NCI-H446 treated with DMSO at 0.1 percent for 48 hours (cell line): ENCODE results near the gene RRP1B.
"Not testable (repeated sequence)": the region's sequence is repeated elsewhere in the genome, so short reads cannot be mapped to it uniquely, and the experiment has no call there.

ENCODE experiments used
- DNase-seq: peaks from one replicate; lab custom pipeline; 2025; lab: John Stamatoyannopoulos, UW

Gene RRP1B

GRCh38 chr21:43667191-43667904, 8.0 kb downstream of the RRP1B start:
- no peak for DNase-seq

- no peak for DNase-seq
These were observed 10.7 kb downstream of the RRP1B start for GRCh38 chr21:43669828-43670605.

- no peak for DNase-seq
These were observed 16.5 kb downstream of the RRP1B start for GRCh38 chr21:43675871-43676270.

- no peak for DNase-seq
These were observed 17.0 kb downstream of the RRP1B start for GRCh38 chr21:43676391-43676790.

- no peak for DNase-seq
These were observed 20.6 kb downstream of the RRP1B start for GRCh38 chr21:43679951-43680350.

GRCh38 chr21:43680421-43680820, 21.1 kb downstream of the RRP1B start:
- DNase-seq = not testable (repeated sequence)

- DNase-seq = no peak
These were observed 22.3 kb downstream of the RRP1B start for GRCh38 chr21:43681650-43682049.

GRCh38 chr21:43684424-43684823, 25.1 kb downstream of the RRP1B start:
- no peak for DNase-seq

- DNase-seq = no peak
These were observed 27.6 kb downstream of the RRP1B start for GRCh38 chr21:43686811-43687565.

- DNase-seq = no peak
These were observed 28.4 kb downstream of the RRP1B start for GRCh38 chr21:43687566-43688399.

GRCh38 chr21:43688906-43689305, 29.5 kb downstream of the RRP1B start:
- no peak for DNase-seq

- DNase-seq = no peak
These were observed 30.4 kb downstream of the RRP1B start for GRCh38 chr21:43689556-43690337.

- no peak for DNase-seq
These were observed 31.0 kb downstream of the RRP1B start for GRCh38 chr21:43690346-43690745.

- no peak for DNase-seq
These were observed 31.9 kb downstream of the RRP1B start for GRCh38 chr21:43691086-43691795.

GRCh38 chr21:43691801-43692200, 32.4 kb downstream of the RRP1B start:
- DNase-seq = no peak

- DNase-seq = no peak
These were observed 33.6 kb downstream of the RRP1B start for GRCh38 chr21:43692949-43693348.

GRCh38 chr21:43693981-43694380, 34.6 kb downstream of the RRP1B start:
- no peak for DNase-seq

GRCh38 chr21:43694437-43695079, 35.2 kb downstream of the RRP1B start:
- no peak for DNase-seq

GRCh38 chr21:43696214-43696613, 36.9 kb downstream of the RRP1B start:
- no peak for DNase-seq
